Islet precursor cell (in vitro differentiated cells): ENCODE measurements around the gene WDR90.
"Not testable (repeated sequence)": the region's sequence is repeated elsewhere in the genome, so short reads cannot be mapped to it uniquely, and the experiment has no call there.

Experiments used
- DNase-seq: peaks from one replicate; pipeline ENCODE4 v3.0.0-alpha.2; 2018

WDR90 gene

GRCh38 chr16:677316-678190 is 28.4 kb downstream of the WDR90 start:
- DNase-seq = no peak

- DNase-seq = no peak
Measured at GRCh38 chr16:678209-678857, 29.2 kb downstream of the WDR90 start.

GRCh38 chr16:678858-679813 is 30.0 kb downstream of the WDR90 start:
- peak; percentile 90 for DNase-seq

- peak; percentile 96 for DNase-seq
Measured at GRCh38 chr16:679814-680624, 30.9 kb downstream of the WDR90 start, which contains the start of gene STUB1. Gene STUB1 (plus strand): TSS chr16:680410. CDS start chr16:680526, 116 bp downstream.

- no peak for DNase-seq
Measured at GRCh38 chr16:680625-680945, 31.4 kb downstream of the WDR90 start.

GRCh38 chr16:680967-681745 is 32.0 kb downstream of the WDR90 start:
- DNase-seq = peak; percentile 70

- DNase-seq = no peak
Measured at GRCh38 chr16:681746-682427, 32.7 kb downstream of the WDR90 start.

- DNase-seq = no peak
Measured at GRCh38 chr16:682493-683395, 33.6 kb downstream of the WDR90 start.

- DNase-seq = no peak
Measured at GRCh38 chr16:683396-684070, 34.4 kb downstream of the WDR90 start.

- DNase-seq = peak; percentile 97
Measured at GRCh38 chr16:684071-684794, 35.1 kb downstream of the WDR90 start, which contains the start of gene JMJD8. Gene JMJD8 (minus strand): TSS chr16:684334. CDS start chr16:684319, 15 bp downstream.

GRCh38 chr16:684961-685696 is 36.0 kb downstream of the WDR90 start:
- DNase-seq = no peak

GRCh38 chr16:685967-686366 is 36.8 kb downstream of the WDR90 start:
- DNase-seq = no peak

- no peak for DNase-seq
Measured at GRCh38 chr16:686459-687260, 37.5 kb downstream of the WDR90 start.

GRCh38 chr16:687499-687898 is 38.3 kb downstream of the WDR90 start:
- DNase-seq = no peak

GRCh38 chr16:689175-689897 is 40.2 kb downstream of the WDR90 start:
- DNase-seq = no peak

GRCh38 chr16:691242-691641 is 42.1 kb downstream of the WDR90 start:
- DNase-seq = not testable (repeated sequence)
